Spleen (tissue), 11 donors: ENCODE results near the gene SLIT3. TPM values are rescaled to one million over a fixed set of nuclear protein-coding genes. Genes with fewer than 3 reads are reported as not detected.

Experiments
- DNase-seq: peaks from one replicate; pipeline ENCODE4 v3.0.0-alpha.2; 2020
- H3K27ac ChIP-seq, 8 donors: fragments of 200-600 bp; sonication (generic) in 7 of 8; 1 replicate in 4 of 8; 2 replicates in 4 of 8; pipeline versions ENCODE4 v1.5.0 to v1.8.0; 2016 to 2021; ENCODE audit warnings: inconsistent platforms in 4 of 8, mild to moderate bottlenecking in 4 of 8, moderate library complexity in 1 of 8
- H3K27me3 ChIP-seq, 7 donors: fragments of 200-600 bp; sonication (generic) in 6 of 7; replicated peaks in 1 of 7; 1 replicate in 4 of 7; 2 replicates in 3 of 7; pipeline versions ENCODE4 v1.5.0 to v1.8.0; 2016 to 2021; ENCODE audit warnings: inconsistent platforms in 3 of 7, mild to moderate bottlenecking in 1 of 7
- H3K36me3 ChIP-seq, 6 donors: fragments of 200-600 bp; sonication (generic) in 5 of 6; 1 replicate in 4 of 6; 2 replicates in 2 of 6; pipeline versions ENCODE4 v1.5.0 to v1.8.0; 2016 to 2021; ENCODE audit warnings: inconsistent platforms in 2 of 6
- H3K4me1 ChIP-seq, 6 donors: fragments of 200-600 bp; sonication (generic) in 5 of 6; 1 replicate in 3 of 6; 2 replicates in 3 of 6; pipeline versions ENCODE4 v1.5.0 to v1.8.0; 2016 to 2021; ENCODE audit warnings: inconsistent platforms in 3 of 6
- H3K4me3 ChIP-seq, 8 donors: fragments of 200-600 bp; sonication (generic) in 7 of 8; 1 replicate in 4 of 8; 2 replicates in 4 of 8; pipeline versions ENCODE4 v1.5.0 to v1.8.0; 2016 to 2021; ENCODE audit warnings: inconsistent platforms in 4 of 8, mild to moderate bottlenecking in 4 of 8, moderate library complexity in 2 of 8
- H3K9me3 ChIP-seq, 8 donors: fragments of 200-600 bp; sonication (generic) in 7 of 8; 1 replicate in 4 of 8; 2 replicates in 4 of 8; pipeline versions ENCODE4 v1.5.0 to v1.8.0; 2016 to 2021; ENCODE audit warnings: inconsistent platforms in 4 of 8
- CTCF ChIP-seq, 11 experiments: fragments of 200-600 bp in 7 of 11; fragments of 450-650 bp in 4 of 11; sonication (generic) in 4 of 11; IDR thresholded peaks in 8 of 11; conservative IDR thresholded peaks in 3 of 11; 1 replicate in 7 of 11; 2 replicates in 4 of 11; pipeline versions ENCODE4 v1.4.0 to v1.8.0; 2016 to 2021; ENCODE audit warnings: antibody characterized with exemption in 11 of 11, inconsistent platforms in 4 of 11, mild to moderate bottlenecking in 1 of 11
- POLR2A ChIP-seq, 3 donors: fragments of 450-650 bp; IDR thresholded peaks; one replicate each; pipeline ENCODE4 v1.5.1; 2017; ENCODE audit warnings: antibody characterized with exemption in 3 of 3, mild to moderate bottlenecking in 1 of 3
- POLR2AphosphoS5 ChIP-seq, 3 donors: sonication (generic); formaldehyde crosslinking; IDR thresholded peaks; one replicate each; pipeline ENCODE4 v1.5.1; 2017; ENCODE audit warnings: antibody characterized with exemption in 3 of 3
- WGBS, 5 donors: extraction: QIAGEN DNeasy Blood & Tissue Kit in 3 of 5; methylation state at CpG; one replicate each; pipeline versions ENCODE4 v1.1.5 to v1.1.7; 2013 to 2018; 5-methylcytosine and 5-hydroxymethylcytosine counted together
- intact Hi-C: fragments of 100-400 bp; cut with DNase I; formaldehyde crosslinking; loops from one replicate; pipeline ENCODE4 v1.15.0; 2023; ENCODE audit warnings: low total_unique reads
- polyA plus RNA-seq, 3 donors: library from polyadenylated mRNA; stranded (reverse); fragments of 200-250 nt; gene quantifications; one replicate each; pipeline ENCODE4 v1.2.1, GENCODE V29; 2013
- total RNA-seq, 7 donors: library from RNA; depleted of rRNA in 3 of 7; stranded (reverse); fragments of >200 nt in 3 of 7; fragmentation: NEBNext Ultra II Directional in 4 of 7; extraction: Animal tissue kit (Norgen Biotek cat#: 25700) in 4 of 7; gene quantifications; one replicate each; pipeline versions ENCODE4 v1.1.0 to v1.2.1, GENCODE V29; 2016 to 2021
- donor health status: healthy with polysubstance abuse.
- donor health status: DM: no; HTN: no; CAD: no; lungs with moderate emphysema.
- donor health status: DM: no; HTN: no; CAD: no.
- donor health status: Bipolar disorder and iron deficiency.
- donor health status: healthy.
- donor health status: DM: no; HTN: no; CAD: no.
- donor health status: DM: yes; HTN: yes; CAD: no.

SLIT3 gene
- total and polyA plus RNA-seq, 10 donors = 0.33 to 54.0 (median 13.2) TPM

DNA sequence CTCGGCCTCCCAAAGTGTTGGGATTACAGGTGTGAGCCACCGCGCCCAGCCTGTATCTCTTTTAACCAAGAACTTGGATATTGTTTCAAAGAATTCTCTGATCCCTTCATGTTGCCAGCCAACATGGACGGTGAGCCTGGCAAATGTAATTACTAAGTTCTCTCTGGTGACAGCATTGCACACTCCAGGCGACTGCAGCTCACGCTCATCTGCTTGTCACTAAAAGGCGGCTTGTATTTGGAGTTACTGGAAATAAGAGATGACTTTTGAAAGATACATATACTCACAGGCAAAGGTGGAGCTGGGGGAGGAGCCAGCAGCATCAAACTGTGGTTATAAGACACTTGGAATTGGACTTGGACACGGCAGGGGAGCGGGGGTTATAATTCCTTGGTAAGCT lies 172.3 kb downstream of the SLIT3 start:
- TF ChIP-seq POLR2AphosphoS5 (IDR thresholded peaks at IDR 0.05) (no peak), CTCF (IDR thresholded peaks at IDR 0.05 in 8 of 11, conservative IDR thresholded peaks at IDR 0.05 in 3 of 11) (no peak), POLR2A (IDR thresholded peaks at IDR 0.05) (no peak)
- H3K4me3 ChIP-seq = no peak overlapping the region
- no peak overlapping the region for H3K27ac ChIP-seq
- no peaks in the 10 kb centered on the region for H3K4me1 ChIP-seq
- peaks cover 0 to 1% (median 0%) of the 10 kb centered on the region in 8 donors for H3K9me3 ChIP-seq
- no peaks in the 10 kb centered on the region for H3K27me3 ChIP-seq
- H3K36me3 ChIP-seq = no peaks in the 10 kb centered on the region
- intact Hi-C loops = no loop called here
- no peak for DNase-seq
- WGBS, 5 donors = 80 to 96% (median 94%) methylated on average over 9 of the region's 9 CpGs

DNA sequence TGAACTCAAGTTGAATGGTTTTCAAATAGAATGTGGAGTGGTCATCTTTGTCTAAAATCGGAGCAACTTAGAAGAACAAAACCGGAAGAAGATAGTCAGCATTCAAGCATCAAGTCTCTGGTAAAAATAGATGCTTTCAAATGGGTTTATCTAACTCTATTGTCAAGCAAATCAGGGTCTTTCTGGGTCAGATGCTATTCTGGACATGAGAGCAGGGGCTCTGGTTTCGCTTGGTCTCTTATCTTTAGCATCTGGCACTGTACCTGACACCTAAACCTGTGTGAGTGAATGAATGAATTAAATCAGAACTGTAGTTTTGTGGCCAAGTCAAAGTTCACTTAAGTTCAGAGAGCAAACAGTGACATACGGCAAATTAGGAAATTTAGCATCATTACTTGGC lies 173.5 kb downstream of the SLIT3 start:
- whole genome bisulfite sequencing, 5 donors = 71 to 79% (median 73%) methylated on average over 4 of the region's 4 CpGs
- Histone ChIP-seq H3K4me1 (no peaks in the 10 kb centered on the region), H3K27me3 (no peaks in the 10 kb centered on the region), H3K9me3 (peaks cover 0 to 4% (median 0%) of the 10 kb centered on the region in 8 donors), H3K27ac (no peak overlapping the region), H3K4me3 (no peak overlapping the region), H3K36me3 (no peaks in the 10 kb centered on the region)
- TF ChIP-seq POLR2A (IDR thresholded peaks at IDR 0.05) = no peak
- TF ChIP-seq POLR2AphosphoS5 (IDR thresholded peaks at IDR 0.05) = no peak
- no peak for TF ChIP-seq CTCF (IDR thresholded peaks at IDR 0.05 in 8 of 11, conservative IDR thresholded peaks at IDR 0.05 in 3 of 11)
- intact Hi-C loops = no loop called here
- DNase-seq = no peak

DNA sequence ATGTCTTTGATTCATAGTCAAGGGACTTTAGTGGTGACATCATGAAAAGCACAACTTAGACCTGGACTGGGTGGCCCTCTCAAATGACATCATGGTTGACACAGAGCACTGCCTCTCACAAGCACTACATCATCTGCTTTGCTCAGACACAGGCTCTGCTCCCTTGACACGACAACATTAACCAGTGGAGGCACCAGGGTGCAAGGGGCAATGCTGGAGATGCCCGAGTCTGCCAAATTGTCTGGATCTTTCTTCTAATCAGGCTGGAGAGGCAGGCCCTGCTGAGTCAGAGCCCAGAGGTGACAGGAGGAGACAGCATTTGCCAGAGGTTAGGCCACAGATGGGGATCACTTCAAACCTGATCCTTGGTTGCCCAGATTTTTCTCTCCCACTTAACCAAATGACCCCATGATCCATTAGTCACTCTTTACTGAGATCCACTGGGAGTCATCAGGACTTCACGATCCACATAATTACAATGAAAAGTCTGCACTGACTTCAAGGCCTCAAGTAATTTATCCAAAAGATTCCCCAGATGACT lies 174.4 kb downstream of the SLIT3 start:
- intact Hi-C loops = no loop called here
- Histone ChIP-seq H3K9me3 (peaks cover 0 to 4% (median 0%) of the 10 kb centered on the region in 8 donors), H3K4me1 (no peaks in the 10 kb centered on the region), H3K4me3 (no peak overlapping the region), H3K27me3 (no peaks in the 10 kb centered on the region), H3K27ac (no peak overlapping the region), H3K36me3 (no peaks in the 10 kb centered on the region)
- WGBS, 5 donors = 54 to 89% (median 74%) methylated on average over 3 of the region's 3 CpGs
- DNase-seq = no peak
- TF ChIP-seq POLR2A (IDR thresholded peaks at IDR 0.05) (no peak), POLR2AphosphoS5 (IDR thresholded peaks at IDR 0.05) (no peak), CTCF (IDR thresholded peaks at IDR 0.05 in 8 of 11, conservative IDR thresholded peaks at IDR 0.05 in 3 of 11) (no peak)

DNA sequence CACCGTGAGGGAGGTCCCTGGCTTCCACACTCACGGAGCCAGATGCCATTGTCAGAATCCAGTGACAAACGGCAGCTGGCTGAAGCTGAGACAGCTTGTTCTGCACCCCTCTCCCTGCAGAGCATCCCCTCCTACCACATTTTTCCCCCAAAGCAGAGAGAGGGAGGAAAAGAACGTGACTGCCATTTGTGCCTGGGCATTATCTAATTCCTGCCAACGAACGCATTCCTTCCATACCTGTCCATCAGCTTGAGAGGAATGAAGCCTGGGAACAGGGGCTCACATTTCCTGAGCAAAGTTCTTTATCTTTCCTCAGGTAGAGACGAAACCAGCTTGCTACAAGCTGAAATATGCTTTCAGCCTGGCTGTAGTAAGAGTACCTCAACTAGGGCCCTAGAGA lies 175.4 kb downstream of the SLIT3 start:
- H3K36me3 ChIP-seq = no peaks in the 10 kb centered on the region
- H3K4me1 ChIP-seq = no peaks in the 10 kb centered on the region
- TF ChIP-seq POLR2A (IDR thresholded peaks at IDR 0.05) (no peak), CTCF (IDR thresholded peaks at IDR 0.05 in 8 of 11, conservative IDR thresholded peaks at IDR 0.05 in 3 of 11) (no peak), POLR2AphosphoS5 (IDR thresholded peaks at IDR 0.05) (no peak)
- intact Hi-C loops = no loop called here
- 72 to 89% (median 74%) methylated on average over 7 of the region's 7 CpGs for WGBS, 5 donors
- DNase-seq = no peak
- peaks cover 0 to 4% (median 0%) of the 10 kb centered on the region in 8 donors for H3K9me3 ChIP-seq
- no peaks in the 10 kb centered on the region for H3K27me3 ChIP-seq
- no peak overlapping the region for H3K4me3 ChIP-seq
- H3K27ac ChIP-seq = no peak overlapping the region
